ENCODE results near the gene NCAPG.

NCAPG gene

DNA sequence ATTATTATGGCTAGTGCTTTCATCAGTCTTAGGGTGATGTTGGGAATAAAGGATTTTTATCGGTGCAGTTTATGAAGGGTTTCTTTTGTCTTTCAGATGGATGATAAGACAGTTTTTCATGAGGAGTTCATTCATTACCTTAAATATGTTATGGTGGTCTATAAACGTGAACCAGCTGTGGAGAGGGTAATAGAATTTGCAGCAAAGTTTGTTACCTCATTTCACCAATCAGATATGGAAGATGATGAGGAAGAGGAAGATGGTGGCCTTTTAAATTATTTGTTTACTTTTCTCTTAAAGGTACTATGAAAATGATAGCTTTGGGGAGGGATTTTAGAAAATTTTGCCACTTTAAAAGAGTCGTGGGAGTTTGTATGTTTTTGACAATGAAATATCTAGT is 1.3 kb downstream of the NCAPG start:
- H3K4me3 ChIP-seq (replicated peaks; ENCODE audit: low read depth, low read length) = peak overlapping the region; percentile 58

GRCh38 chr4:17812801-17813200 is 2.0 kb downstream of the NCAPG start:
- peak overlapping the region; percentile 58 for H3K4me3 ChIP-seq (replicated peaks; ENCODE audit: low read depth, low read length)
- DNase-seq (ENCODE audit: extremely low read depth, low read depth) = no peak
- TF ChIP-seq, protein P1, sequence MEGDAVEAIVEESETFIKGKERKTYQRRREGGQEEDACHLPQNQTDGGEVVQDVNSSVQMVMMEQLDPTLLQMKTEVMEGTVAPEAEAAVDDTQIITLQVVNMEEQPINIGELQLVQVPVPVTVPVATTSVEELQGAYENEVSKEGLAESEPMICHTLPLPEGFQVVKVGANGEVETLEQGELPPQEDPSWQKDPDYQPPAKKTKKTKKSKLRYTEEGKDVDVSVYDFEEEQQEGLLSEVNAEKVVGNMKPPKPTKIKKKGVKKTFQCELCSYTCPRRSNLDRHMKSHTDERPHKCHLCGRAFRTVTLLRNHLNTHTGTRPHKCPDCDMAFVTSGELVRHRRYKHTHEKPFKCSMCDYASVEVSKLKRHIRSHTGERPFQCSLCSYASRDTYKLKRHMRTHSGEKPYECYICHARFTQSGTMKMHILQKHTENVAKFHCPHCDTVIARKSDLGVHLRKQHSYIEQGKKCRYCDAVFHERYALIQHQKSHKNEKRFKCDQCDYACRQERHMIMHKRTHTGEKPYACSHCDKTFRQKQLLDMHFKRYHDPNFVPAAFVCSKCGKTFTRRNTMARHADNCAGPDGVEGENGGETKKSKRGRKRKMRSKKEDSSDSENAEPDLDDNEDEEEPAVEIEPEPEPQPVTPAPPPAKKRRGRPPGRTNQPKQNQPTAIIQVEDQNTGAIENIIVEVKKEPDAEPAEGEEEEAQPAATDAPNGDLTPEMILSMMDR (IDR thresholded peaks at IDR 0.05; ENCODE audit: low read depth, low read length, missing control alignments) = no peak

More for the DNA sequence above, 1.3 kb downstream of the NCAPG start:
- TF ChIP-seq, protein P1 (IDR thresholded peaks at IDR 0.05; ENCODE audit: low read depth, low read length, missing control alignments) = no peak
- DNase-seq (ENCODE audit: extremely low read depth, low read depth) = no peak

GRCh38 chr4:17814140-17814539 is 3.4 kb downstream of the NCAPG start:
- DNase-seq (ENCODE audit: extremely low read depth, low read depth) = no peak
- no peak overlapping the region for H3K4me3 ChIP-seq (replicated peaks; ENCODE audit: low read depth, low read length)
- TF ChIP-seq, protein P1 (IDR thresholded peaks at IDR 0.05; ENCODE audit: low read depth, low read length, missing control alignments) = no peak

DNA sequence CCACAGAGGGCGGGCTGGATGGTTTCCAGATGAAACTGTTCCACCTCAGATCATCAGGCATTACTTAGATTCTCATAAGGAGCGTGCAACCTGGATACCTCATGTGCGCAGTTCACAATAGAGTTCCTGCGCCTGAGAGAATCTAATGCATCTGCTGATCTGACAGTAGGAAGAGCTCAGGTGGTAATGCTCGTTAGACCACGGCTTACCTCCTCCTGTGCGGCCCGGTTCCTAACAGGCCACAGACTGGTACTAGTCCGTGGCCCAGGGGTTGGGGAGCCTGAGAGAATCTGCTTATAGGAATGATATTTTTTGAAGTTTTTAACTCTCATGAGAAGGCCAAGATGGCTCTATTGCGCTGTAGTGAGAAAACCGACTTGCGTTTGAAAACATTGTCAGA is 5.4 kb downstream of the NCAPG start:
- DNase-seq (ENCODE audit: extremely low read depth, low read depth) = no peak
- TF ChIP-seq, protein P1 (IDR thresholded peaks at IDR 0.05; ENCODE audit: low read depth, low read length, missing control alignments) = no peak
- no peak overlapping the region for H3K4me3 ChIP-seq (replicated peaks; ENCODE audit: low read depth, low read length)

DNA sequence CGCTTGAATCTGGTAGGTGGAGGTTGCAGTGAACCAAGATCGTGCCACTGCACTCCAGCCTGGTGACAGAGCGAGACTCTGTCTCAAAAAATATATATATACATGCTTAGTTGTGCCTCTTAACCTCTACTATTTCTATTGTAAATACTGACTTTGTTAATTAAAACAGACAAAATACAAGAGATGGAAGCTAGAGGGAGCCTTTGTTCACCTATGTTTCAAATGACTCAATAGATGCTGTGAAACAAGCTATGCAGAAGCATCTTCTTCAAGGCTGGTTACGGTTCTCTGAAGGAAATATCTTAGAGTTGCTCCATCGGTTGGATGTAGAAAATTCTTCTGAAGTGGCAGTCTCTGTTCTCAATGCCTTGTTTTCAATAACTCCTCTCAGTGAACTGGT is 6.2 kb downstream of the NCAPG start:
- H3K4me3 ChIP-seq (replicated peaks; ENCODE audit: low read depth, low read length) = no peak overlapping the region
- peak; percentile 40 for DNase-seq (ENCODE audit: extremely low read depth, low read depth)
- TF ChIP-seq, protein P1 (IDR thresholded peaks at IDR 0.05; ENCODE audit: low read depth, low read length, missing control alignments) = peak; percentile 35

- no peak for DNase-seq (ENCODE audit: extremely low read depth, low read depth)
- TF ChIP-seq, protein P1 (IDR thresholded peaks at IDR 0.05; ENCODE audit: low read depth, low read length, missing control alignments) = no peak
- no peak overlapping the region for H3K4me3 ChIP-seq (replicated peaks; ENCODE audit: low read depth, low read length)
Observed at GRCh38 chr4:17823871-17824669, 13.3 kb downstream of the NCAPG start.

Data from HFF-Myc (cell line).